ENCODE results near the gene SYMPK. TPM values are rescaled to one million over a fixed set of nuclear protein-coding genes. Genes with fewer than 3 reads are reported as not detected.

Gene SYMPK
- total RNA-seq (10 to 100 TPM; 49.8 to 52.0 TPM), polyA plus RNA-seq (10 to 100 TPM; 22.4 to 98.6 TPM)
- long read RNA-seq, donor 1, full-length matches to known transcripts, result 8 of 47 reads
- long read RNA-seq, donor 1, partial matches to known transcripts, result 21 of 47 reads
- long read RNA-seq, donor 1, other reads (novel, unspliced or antisense), result 18 of 47 reads
- long read RNA-seq, donor 2, full-length matches to known transcripts, result 6 of 26 reads
- long read RNA-seq, donor 2, partial matches to known transcripts, result 11 of 26 reads
- long read RNA-seq, donor 2, other reads (novel, unspliced or antisense), result 9 of 26 reads

DNA sequence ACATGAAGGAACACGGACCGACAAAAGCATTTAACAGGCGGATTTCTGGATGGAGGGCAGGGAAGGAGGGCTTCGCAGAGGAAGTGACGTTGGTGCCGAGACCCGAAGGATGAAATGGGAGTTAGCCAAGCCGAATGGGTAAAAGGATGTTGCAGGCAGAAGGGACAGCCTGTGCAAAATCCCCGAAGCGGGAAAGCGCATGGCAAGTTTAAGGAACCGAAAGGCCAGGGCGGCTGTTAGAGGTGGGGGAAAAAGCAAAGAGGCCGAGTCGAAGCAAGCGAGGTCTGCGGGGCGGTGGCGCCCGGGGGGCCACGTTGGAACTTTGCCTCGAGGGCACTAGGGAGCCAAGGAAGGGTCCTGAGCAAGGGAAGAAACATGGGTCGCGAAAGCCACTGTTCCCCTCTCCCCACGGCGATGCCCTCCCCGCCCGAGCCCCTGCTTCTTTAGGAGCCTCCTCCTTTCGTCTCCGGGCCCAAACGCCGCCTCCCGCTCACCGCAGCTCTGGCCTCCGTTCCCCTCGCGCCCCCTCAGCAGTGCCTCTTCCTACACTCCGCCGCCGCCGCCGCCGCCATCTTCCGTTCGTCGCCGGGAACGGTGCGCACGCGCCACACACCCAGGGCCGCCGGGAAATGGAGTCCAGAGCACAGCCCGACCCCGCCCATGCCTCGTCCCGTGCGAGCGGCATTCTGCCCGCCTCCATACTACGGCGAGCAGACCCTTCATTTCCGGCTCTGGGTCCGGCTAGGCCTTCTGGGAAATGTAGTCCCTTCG, at the start of gene SYMPK:
SYMPK (minus strand) TSS at position 584 of the 771 bp plus-strand sequence. CDS start 8,652 bp downstream, outside the sequence.
- intact Hi-C loops (cut with DNase I), result no loop called here

GRCh38 chr19:45911291-45911690, 48.3 kb upstream of the SYMPK start:
- H3K36me3 ChIP-seq (ENCODE audit: control insufficient read depth in 1 of 2, insufficient read depth in 2 of 2, low read length in 1 of 2), result no peaks in the 10 kb centered on the region
- DNase-seq (no peak), ATAC-seq (ENCODE audit: low FRiP score) (no peak)
- 64 to 73% methylated on average over 8 of the region's 8 CpGs for WGBS, 2 donors
- no peak overlapping the region for H3K27ac ChIP-seq (ENCODE audit: low read depth in 1 of 2, low read length in 2 of 2)
- H3K27me3 ChIP-seq (ENCODE audit: control insufficient read depth in 1 of 2, insufficient read depth in 2 of 2, low read length in 1 of 2), result no peaks in the 10 kb centered on the region
- intact Hi-C loops (cut with DNase I), result no loop called here
- H3K4me1 ChIP-seq (ENCODE audit: control insufficient read depth in 1 of 2, insufficient read depth in 2 of 2, low read length in 2 of 2), result no peaks in the 10 kb centered on the region
- H3K9me3 ChIP-seq (ENCODE audit: control insufficient read depth, low read length), result no peaks in the 10 kb centered on the region
- no peak overlapping the region for H3K4me3 ChIP-seq (ENCODE audit: low read length in 2 of 2)

More for the DNA sequence above, at the start of gene SYMPK:
- Histone ChIP-seq H3K27me3 (ENCODE audit: control insufficient read depth in 1 of 2, insufficient read depth in 2 of 2, low read length in 1 of 2) (no peaks in the 10 kb centered on the region), H3K4me1 (ENCODE audit: control insufficient read depth in 1 of 2, insufficient read depth in 2 of 2, low read length in 2 of 2) (no peaks in the 10 kb centered on the region), H3K36me3 (ENCODE audit: control insufficient read depth in 1 of 2, insufficient read depth in 2 of 2, low read length in 1 of 2) (no peaks in the 10 kb centered on the region), H3K4me3 (ENCODE audit: low read length in 2 of 2) (peak within 1 kb of the TSS; percentile 59 to 81), H3K9me3 (ENCODE audit: control insufficient read depth, low read length) (no peaks in the 10 kb centered on the region), H3K27ac (ENCODE audit: low read depth in 1 of 2, low read length in 2 of 2) (peak within 1 kb of the TSS in 1 of 2 donors; percentile 93)
- DNase-seq, result peak; percentile 99 to 100
- WGBS, 2 donors, result 0% methylated on average over 65 of the region's 65 CpGs
- peak; percentile 99 for ATAC-seq (ENCODE audit: low FRiP score)

DNA sequence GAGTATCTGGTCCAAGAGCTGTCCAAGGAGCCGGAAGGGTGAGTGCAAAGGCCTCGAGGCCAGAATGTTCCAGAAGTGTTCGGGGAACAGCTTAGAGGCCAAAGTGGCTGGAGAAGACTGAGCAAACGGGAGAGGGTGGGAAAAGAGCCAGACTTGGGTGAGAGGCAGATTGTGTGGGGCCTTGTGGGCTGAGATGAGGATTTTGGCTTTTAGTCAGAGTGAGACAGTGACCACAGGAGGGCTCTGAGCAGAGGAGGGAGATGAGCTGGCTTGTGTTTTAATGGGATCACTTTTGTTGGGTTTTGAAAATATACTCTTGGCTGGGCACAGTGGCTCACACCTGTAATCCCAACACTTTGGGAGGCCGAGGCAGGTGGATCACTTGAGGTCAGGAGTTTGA, 46.0 kb upstream of the SYMPK start:
- DNase-seq (no peak), ATAC-seq (ENCODE audit: low FRiP score) (no peak)
- intact Hi-C loops (cut with DNase I), result no loop called here
- WGBS, 2 donors, result 67 to 78% methylated on average over 5 of the region's 5 CpGs
- no peak overlapping the region for H3K4me3 ChIP-seq (ENCODE audit: low read length in 2 of 2)
- no peaks in the 10 kb centered on the region for H3K4me1 ChIP-seq (ENCODE audit: control insufficient read depth in 1 of 2, insufficient read depth in 2 of 2, low read length in 2 of 2)
- H3K27ac ChIP-seq (ENCODE audit: low read depth in 1 of 2, low read length in 2 of 2), result no peak overlapping the region
- H3K36me3 ChIP-seq (ENCODE audit: control insufficient read depth in 1 of 2, insufficient read depth in 2 of 2, low read length in 1 of 2), result no peaks in the 10 kb centered on the region
- H3K27me3 ChIP-seq (ENCODE audit: control insufficient read depth in 1 of 2, insufficient read depth in 2 of 2, low read length in 1 of 2), result no peaks in the 10 kb centered on the region
- H3K9me3 ChIP-seq (ENCODE audit: control insufficient read depth, low read length), result no peaks in the 10 kb centered on the region

GRCh38 chr19:45906221-45906620, 43.3 kb upstream of the SYMPK start:
- Histone ChIP-seq H3K27ac (ENCODE audit: low read depth in 1 of 2, low read length in 2 of 2) (no peak overlapping the region), H3K27me3 (ENCODE audit: control insufficient read depth in 1 of 2, insufficient read depth in 2 of 2, low read length in 1 of 2) (no peaks in the 10 kb centered on the region), H3K4me1 (ENCODE audit: control insufficient read depth in 1 of 2, insufficient read depth in 2 of 2, low read length in 2 of 2) (no peaks in the 10 kb centered on the region), H3K36me3 (ENCODE audit: control insufficient read depth in 1 of 2, insufficient read depth in 2 of 2, low read length in 1 of 2) (no peaks in the 10 kb centered on the region), H3K4me3 (ENCODE audit: low read length in 2 of 2) (no peak overlapping the region), H3K9me3 (ENCODE audit: control insufficient read depth, low read length) (no peaks in the 10 kb centered on the region)
- 88 to 89% methylated on average over 3 of the region's 3 CpGs for WGBS, 2 donors
- DNase-seq (no peak), ATAC-seq (ENCODE audit: low FRiP score) (no peak)
- intact Hi-C loops (cut with DNase I), result no loop called here

DNA sequence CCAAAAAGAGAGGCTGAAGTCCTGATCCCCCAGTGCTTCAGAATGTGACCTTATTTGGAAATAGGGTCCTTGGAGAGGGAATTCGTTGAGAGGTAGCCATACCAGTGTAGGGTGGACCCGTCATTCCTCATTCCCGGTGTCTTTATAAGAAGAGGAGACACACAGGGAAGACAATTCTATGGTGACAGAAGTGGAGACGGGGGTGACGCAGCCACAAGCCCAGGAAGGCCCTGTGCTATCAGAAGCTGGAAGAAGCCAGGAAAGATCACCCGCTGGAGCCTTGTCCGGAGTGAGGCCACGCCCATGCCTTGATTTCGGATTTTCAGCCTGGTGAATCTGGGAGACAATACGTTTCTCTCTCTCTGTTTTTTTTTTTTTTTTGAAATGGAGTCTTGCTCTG, 42.1 kb upstream of the SYMPK start:
- Histone ChIP-seq H3K27ac (ENCODE audit: low read depth in 1 of 2, low read length in 2 of 2) (no peak overlapping the region), H3K9me3 (ENCODE audit: control insufficient read depth, low read length) (no peaks in the 10 kb centered on the region), H3K4me3 (ENCODE audit: low read length in 2 of 2) (no peak overlapping the region), H3K4me1 (ENCODE audit: control insufficient read depth in 1 of 2, insufficient read depth in 2 of 2, low read length in 2 of 2) (no peaks in the 10 kb centered on the region), H3K27me3 (ENCODE audit: control insufficient read depth in 1 of 2, insufficient read depth in 2 of 2, low read length in 1 of 2) (no peaks in the 10 kb centered on the region), H3K36me3 (ENCODE audit: control insufficient read depth in 1 of 2, insufficient read depth in 2 of 2, low read length in 1 of 2) (no peaks in the 10 kb centered on the region)
- WGBS, 2 donors, result 77 to 82% methylated on average over 9 to 10 of the region's 10 CpGs
- intact Hi-C loops (cut with DNase I), result no loop called here
- ATAC-seq (ENCODE audit: low FRiP score) (no peak), DNase-seq (no peak)

GRCh38 chr19:45902651-45903625, 40.0 kb upstream of the SYMPK start:
- H3K4me1 ChIP-seq (ENCODE audit: control insufficient read depth in 1 of 2, insufficient read depth in 2 of 2, low read length in 2 of 2), result no peaks in the 10 kb centered on the region
- ATAC-seq (ENCODE audit: low FRiP score) (peak; percentile 98), DNase-seq (peak; percentile 99 to 100)
- WGBS, 2 donors, result 1% methylated on average over 63 to 73 of the region's 73 CpGs
- H3K9me3 ChIP-seq (ENCODE audit: control insufficient read depth, low read length), result no peaks in the 10 kb centered on the region
- no peak overlapping the region for H3K27ac ChIP-seq (ENCODE audit: low read depth in 1 of 2, low read length in 2 of 2)
- intact Hi-C loops (cut with DNase I), result no loop called here
- H3K4me3 ChIP-seq (ENCODE audit: low read length in 2 of 2), result peak overlapping the region; percentile 7 to 30
- H3K27me3 ChIP-seq (ENCODE audit: control insufficient read depth in 1 of 2, insufficient read depth in 2 of 2, low read length in 1 of 2), result no peaks in the 10 kb centered on the region
- no peaks in the 10 kb centered on the region for H3K36me3 ChIP-seq (ENCODE audit: control insufficient read depth in 1 of 2, insufficient read depth in 2 of 2, low read length in 1 of 2)

- Histone ChIP-seq H3K9me3 (ENCODE audit: control insufficient read depth, low read length) (no peaks in the 10 kb centered on the region), H3K4me3 (ENCODE audit: low read length in 2 of 2) (peak within 1 kb of the TSS; percentile 68 to 77), H3K36me3 (ENCODE audit: control insufficient read depth in 1 of 2, insufficient read depth in 2 of 2, low read length in 1 of 2) (no peaks in the 10 kb centered on the region), H3K4me1 (ENCODE audit: control insufficient read depth in 1 of 2, insufficient read depth in 2 of 2, low read length in 2 of 2) (no peaks in the 10 kb centered on the region), H3K27me3 (ENCODE audit: control insufficient read depth in 1 of 2, insufficient read depth in 2 of 2, low read length in 1 of 2) (no peaks in the 10 kb centered on the region), H3K27ac (ENCODE audit: low read depth in 1 of 2, low read length in 2 of 2) (no peak within 1 kb of the TSS)
- ATAC-seq (ENCODE audit: low FRiP score) (no peak), DNase-seq (no peak)
- WGBS, 2 donors, result 0 to 1% methylated on average over 39 to 47 of the region's 47 CpGs
- intact Hi-C loops (cut with DNase I), result no loop called here
These were observed 39.1 kb upstream of the SYMPK start, which contains the start of gene MYPOP for GRCh38 chr19:45901912-45902650. Gene MYPOP, minus strand, starts transcription at chr19:45902613. Its CDS starts 840 bp downstream, at chr19:45901773.

DNA sequence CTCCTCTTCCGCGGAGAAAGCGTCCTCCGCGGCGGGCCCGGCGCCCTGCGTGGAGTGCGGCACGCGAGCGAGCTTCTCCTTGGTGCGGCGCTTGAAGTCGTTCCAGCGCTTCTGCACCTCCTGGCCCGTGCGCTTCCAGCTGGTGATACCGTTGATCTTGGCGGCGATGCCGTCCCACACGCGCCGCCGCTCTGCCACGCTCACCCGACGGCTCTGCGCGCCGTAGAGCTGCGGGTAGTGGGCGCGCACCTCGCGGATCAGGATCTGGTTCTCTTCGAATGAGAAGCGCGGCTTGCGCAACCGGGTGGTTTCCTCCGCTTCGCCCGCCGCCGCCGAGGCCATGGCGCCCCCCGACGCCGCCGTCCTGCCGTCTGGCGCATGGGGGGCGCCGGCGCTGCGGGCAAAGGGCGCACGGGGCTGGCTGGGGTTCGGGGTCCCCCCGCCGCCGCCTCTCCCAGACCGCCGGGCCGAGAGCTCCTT, 38.5 kb upstream of the SYMPK start:
- Histone ChIP-seq H3K36me3 (ENCODE audit: control insufficient read depth in 1 of 2, insufficient read depth in 2 of 2, low read length in 1 of 2) (no peaks in the 10 kb centered on the region), H3K27ac (ENCODE audit: low read depth in 1 of 2, low read length in 2 of 2) (no peak overlapping the region), H3K9me3 (ENCODE audit: control insufficient read depth, low read length) (no peaks in the 10 kb centered on the region), H3K27me3 (ENCODE audit: control insufficient read depth in 1 of 2, insufficient read depth in 2 of 2, low read length in 1 of 2) (no peaks in the 10 kb centered on the region), H3K4me1 (ENCODE audit: control insufficient read depth in 1 of 2, insufficient read depth in 2 of 2, low read length in 2 of 2) (no peaks in the 10 kb centered on the region), H3K4me3 (ENCODE audit: low read length in 2 of 2) (peak overlapping the region; percentile 61 to 68)
- DNase-seq (peak; percentile 76 to 85), ATAC-seq (ENCODE audit: low FRiP score) (no peak)
- 3 to 6% methylated on average over 69 of the region's 69 CpGs for WGBS, 2 donors
- intact Hi-C loops (cut with DNase I), result no loop called here
